Suprapubic skin (tissue), 3 donors: ENCODE data around the gene DNHD1.

Source experiments
- CTCF ChIP-seq, 2 donors: fragments of 200-600 bp in 1 of 2; fragments of 450-650 bp in 1 of 2; sonication (generic) in 1 of 2; IDR thresholded peaks; one replicate each; pipeline ENCODE4 v1.5.1; 2016 to 2019; ENCODE audit warnings: antibody characterized with exemption in 2 of 2, mild to moderate bottlenecking in 1 of 2, moderate library complexity in 1 of 2
- EP300 ChIP-seq: sonication (generic); formaldehyde crosslinking; IDR thresholded peaks from one replicate; pipeline ENCODE4 v1.6.1; 2017; ENCODE audit warnings: antibody characterized with exemption
- POLR2A ChIP-seq, 2 donors: fragments of 450-650 bp; IDR thresholded peaks; one replicate each; pipeline ENCODE4 v1.6.1; 2017; ENCODE audit warnings: antibody characterized with exemption in 2 of 2, mild to moderate bottlenecking in 2 of 2, moderate library complexity in 2 of 2

GRCh38 chr11:6473451-6474412 lies 23.3 kb upstream of the DNHD1 start, which contains the start of gene TRIM3:
- TF ChIP-seq CTCF (IDR thresholded peaks at IDR 0.05) (no peak), POLR2A (IDR thresholded peaks at IDR 0.05) (peak in 1 of 2 donors; percentile 41), EP300 (no peak)
